Skeletal muscle satellite cell (primary cell): ENCODE measurements around the gene UBTF.
"Not testable (repeated sequence)": the region's sequence is repeated elsewhere in the genome, so short reads cannot be mapped to it uniquely, and the experiment has no call there.

Experiments
- H3K27me3 ChIP-seq: 2 replicates; pipeline ENCODE4 v1.7.0; 2013; ENCODE audit warnings: low read length; ENCODE audit not compliant: control insufficient read depth, insufficient read depth
- H3K36me3 ChIP-seq: 2 replicates; pipeline ENCODE4 v1.7.0; 2013; ENCODE audit warnings: mild to moderate bottlenecking, control low read depth, low read length; ENCODE audit not compliant: insufficient read depth
- H3K4me1 ChIP-seq: 2 replicates; pipeline ENCODE4 v1.7.0; 2013; ENCODE audit warnings: low read length; ENCODE audit not compliant: control insufficient read depth, insufficient read depth
- H3K4me2 ChIP-seq: 2 replicates; pipeline ENCODE4 v1.7.0; 2013; ENCODE audit warnings: mild to moderate bottlenecking, low read length
- H3K4me3 ChIP-seq: 2 replicates; pipeline ENCODE4 v1.7.0; 2013; ENCODE audit warnings: low read length
- H3K9ac ChIP-seq: 2 replicates; pipeline ENCODE4 v1.7.0; 2013; ENCODE audit warnings: mild to moderate bottlenecking, low read depth, low read length, moderate library complexity
- H3K9me3 ChIP-seq: replicated peaks from 2 replicates; pipeline ENCODE4 v1.7.0; 2013; ENCODE audit warnings: mild to moderate bottlenecking, control low read depth, low read length

Gene UBTF

GRCh38 chr17:44237886-44238285, 18.4 kb upstream of the UBTF start:
- not testable (repeated sequence) for H3K4me1 ChIP-seq, H3K9ac ChIP-seq

GRCh38 chr17:44236444-44236991, 17.0 kb upstream of the UBTF start:
- Histone ChIP-seq H3K36me3 (no peaks in the 10 kb centered on the region), H3K9ac (no peak overlapping the region), H3K27me3 (peaks cover 4% of the 10 kb centered on the region), H3K9me3 (no peaks in the 10 kb centered on the region), H3K4me1 (no peaks in the 10 kb centered on the region), H3K4me3 (no peak overlapping the region), H3K4me2 (no peak overlapping the region)

More at GRCh38 chr17:44237886-44238285, 18.4 kb upstream of the UBTF start:
- not testable (repeated sequence) for H3K27me3 ChIP-seq, H3K36me3 ChIP-seq, H3K4me2 ChIP-seq, H3K9me3 ChIP-seq, H3K4me3 ChIP-seq

GRCh38 chr17:44235583-44235936, 16.1 kb upstream of the UBTF start:
- peaks cover 4% of the 10 kb centered on the region for H3K27me3 ChIP-seq
- no peaks in the 10 kb centered on the region for H3K36me3 ChIP-seq
- no peaks in the 10 kb centered on the region for H3K4me1 ChIP-seq
- no peak overlapping the region for H3K4me3 ChIP-seq
- H3K9me3 ChIP-seq = no peaks in the 10 kb centered on the region
- H3K9ac ChIP-seq = no peak overlapping the region
- no peak overlapping the region for H3K4me2 ChIP-seq

- peaks cover 8% of the 10 kb centered on the region for H3K27me3 ChIP-seq
- H3K4me3 ChIP-seq = no peak overlapping the region
- no peaks in the 10 kb centered on the region for H3K36me3 ChIP-seq
- no peaks in the 10 kb centered on the region for H3K4me1 ChIP-seq
- no peak overlapping the region for H3K9ac ChIP-seq
- H3K4me2 ChIP-seq = no peak overlapping the region
- H3K9me3 ChIP-seq = no peaks in the 10 kb centered on the region
Measured at GRCh38 chr17:44233582-44233981, 14.1 kb upstream of the UBTF start.

GRCh38 chr17:44232061-44232460, 12.6 kb upstream of the UBTF start:
- H3K9me3 ChIP-seq = no peaks in the 10 kb centered on the region
- no peak overlapping the region for H3K9ac ChIP-seq
- H3K4me2 ChIP-seq = no peak overlapping the region
- no peak overlapping the region for H3K4me3 ChIP-seq
- H3K36me3 ChIP-seq = no peaks in the 10 kb centered on the region
- no peaks in the 10 kb centered on the region for H3K4me1 ChIP-seq
- peaks cover 8% of the 10 kb centered on the region for H3K27me3 ChIP-seq

GRCh38 chr17:44230140-44230539, 10.7 kb upstream of the UBTF start:
- Histone ChIP-seq H3K36me3 (no peaks in the 10 kb centered on the region), H3K4me1 (no peaks in the 10 kb centered on the region), H3K4me3 (no peak overlapping the region), H3K9me3 (no peaks in the 10 kb centered on the region), H3K27me3 (peaks cover 4% of the 10 kb centered on the region), H3K4me2 (no peak overlapping the region), H3K9ac (no peak overlapping the region)

- Histone ChIP-seq H3K27me3 (peaks cover 4% of the 10 kb centered on the region), H3K4me3 (no peak overlapping the region), H3K9ac (no peak overlapping the region), H3K4me2 (no peak overlapping the region), H3K4me1 (peaks cover 1% of the 10 kb centered on the region), H3K36me3 (no peaks in the 10 kb centered on the region), H3K9me3 (no peaks in the 10 kb centered on the region)
Measured at GRCh38 chr17:44229090-44229489, 9.6 kb upstream of the UBTF start.

GRCh38 chr17:44223541-44224071, 4.1 kb upstream of the UBTF start:
- Histone ChIP-seq H3K4me3 (no peak overlapping the region), H3K36me3 (no peaks in the 10 kb centered on the region), H3K9me3 (no peaks in the 10 kb centered on the region), H3K4me2 (peak overlapping the region; percentile 98), H3K27me3 (no peaks in the 10 kb centered on the region), H3K4me1 (peaks cover 22% of the 10 kb centered on the region), H3K9ac (peak overlapping the region; percentile 95)

GRCh38 chr17:44222112-44222869, 2.8 kb upstream of the UBTF start:
- no peaks in the 10 kb centered on the region for H3K27me3 ChIP-seq
- peak overlapping the region; percentile 95 for H3K4me3 ChIP-seq
- H3K36me3 ChIP-seq = peaks cover 2% of the 10 kb centered on the region
- H3K9ac ChIP-seq = peak overlapping the region; percentile 95
- H3K9me3 ChIP-seq = no peaks in the 10 kb centered on the region
- peaks cover 31% of the 10 kb centered on the region for H3K4me1 ChIP-seq
- H3K4me2 ChIP-seq = peak overlapping the region; percentile 98

GRCh38 chr17:44221862-44222111, 2.3 kb upstream of the UBTF start:
- no peaks in the 10 kb centered on the region for H3K27me3 ChIP-seq
- peaks cover 7% of the 10 kb centered on the region for H3K36me3 ChIP-seq
- H3K9ac ChIP-seq = peak overlapping the region; percentile 95
- H3K9me3 ChIP-seq = no peaks in the 10 kb centered on the region
- H3K4me1 ChIP-seq = peaks cover 36% of the 10 kb centered on the region
- H3K4me3 ChIP-seq = peak overlapping the region; percentile 95
- peak overlapping the region; percentile 98 for H3K4me2 ChIP-seq

- Histone ChIP-seq H3K9ac (peak overlapping the region; percentile 95), H3K4me3 (peak overlapping the region; percentile 95), H3K4me1 (peaks cover 38% of the 10 kb centered on the region)
Measured at GRCh38 chr17:44221084-44221861, 1.8 kb upstream of the UBTF start.

More at GRCh38 chr17:44221084-44221861, 1.8 kb upstream of the UBTF start:
- H3K36me3 ChIP-seq = peaks cover 12% of the 10 kb centered on the region
- no peaks in the 10 kb centered on the region for H3K9me3 ChIP-seq
- H3K4me2 ChIP-seq = peak overlapping the region; percentile 98
- no peaks in the 10 kb centered on the region for H3K27me3 ChIP-seq
